MM.1S (cell line): ENCODE data around the gene GRM1.

Source experiments
- EZH2phosphoT487 ChIP-seq: fragments of 300-600 bp; sonication (generic); IDR thresholded peaks from 2 replicates; pipeline ENCODE4 v1.6.1; 2018; ENCODE audit warnings: antibody characterized with exemption, low read length
- TF ChIP-seq, protein P1 (sequence below): fragments of 300-600 bp; sonication (generic); IDR thresholded peaks from 2 replicates; pipeline ENCODE4 v1.5.1; 2016; ENCODE audit warnings: antibody characterized with exemption, low read length, mixed read lengths

DNA sequence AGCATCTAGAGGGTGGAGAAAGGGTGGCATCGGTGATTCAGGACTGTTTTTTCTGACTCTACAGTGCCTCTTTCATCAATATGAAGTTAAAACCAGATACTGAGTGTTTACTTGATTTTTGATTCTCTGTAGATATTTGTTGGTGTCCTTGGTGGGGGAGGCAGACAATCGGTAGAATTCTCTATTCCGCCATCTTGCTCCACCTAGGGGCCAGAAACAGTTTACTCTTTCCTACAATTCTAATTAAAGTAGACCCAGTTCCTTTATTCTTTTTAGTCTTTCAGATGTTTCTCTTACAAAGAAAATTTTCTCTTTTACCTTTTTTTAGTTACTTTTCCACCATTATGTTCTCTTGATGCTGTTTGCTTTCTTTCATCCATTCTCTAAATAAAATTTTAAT lies 352.6 kb downstream of the GRM1 start:
- TF ChIP-seq, protein P1, sequence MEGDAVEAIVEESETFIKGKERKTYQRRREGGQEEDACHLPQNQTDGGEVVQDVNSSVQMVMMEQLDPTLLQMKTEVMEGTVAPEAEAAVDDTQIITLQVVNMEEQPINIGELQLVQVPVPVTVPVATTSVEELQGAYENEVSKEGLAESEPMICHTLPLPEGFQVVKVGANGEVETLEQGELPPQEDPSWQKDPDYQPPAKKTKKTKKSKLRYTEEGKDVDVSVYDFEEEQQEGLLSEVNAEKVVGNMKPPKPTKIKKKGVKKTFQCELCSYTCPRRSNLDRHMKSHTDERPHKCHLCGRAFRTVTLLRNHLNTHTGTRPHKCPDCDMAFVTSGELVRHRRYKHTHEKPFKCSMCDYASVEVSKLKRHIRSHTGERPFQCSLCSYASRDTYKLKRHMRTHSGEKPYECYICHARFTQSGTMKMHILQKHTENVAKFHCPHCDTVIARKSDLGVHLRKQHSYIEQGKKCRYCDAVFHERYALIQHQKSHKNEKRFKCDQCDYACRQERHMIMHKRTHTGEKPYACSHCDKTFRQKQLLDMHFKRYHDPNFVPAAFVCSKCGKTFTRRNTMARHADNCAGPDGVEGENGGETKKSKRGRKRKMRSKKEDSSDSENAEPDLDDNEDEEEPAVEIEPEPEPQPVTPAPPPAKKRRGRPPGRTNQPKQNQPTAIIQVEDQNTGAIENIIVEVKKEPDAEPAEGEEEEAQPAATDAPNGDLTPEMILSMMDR: no peak
- no peak for TF ChIP-seq EZH2phosphoT487
